D721Med (cell line): ENCODE results near the gene UGT3A1.

Experiments used
- DNase-seq: peaks from one replicate; pipeline ENCODE4 v3.0.0; 2011; ENCODE audit warnings: low spot score; ENCODE audit not compliant: insufficient read length
- FAIRE-seq: peaks from 2 replicates; lab custom pipeline; 2011; peaks lifted over from hg19 to GRCh38; lab: Jason Lieb, UNC
- CTCF ChIP-seq: IDR thresholded peaks from 2 replicates; pipeline ENCODE4 v1.5.1; 2012; ENCODE audit warnings: mild to moderate bottlenecking, control low read depth; ENCODE audit not compliant: insufficient read depth; ENCODE audit errors: missing control alignments

UGT3A1 gene

GRCh38 chr5:36009698-36010097 is 18.5 kb upstream of the UGT3A1 start:
- DNase-seq (no peak), FAIRE-seq (no peak)
- TF ChIP-seq CTCF, result no peak

- DNase-seq (no peak), FAIRE-seq (no peak)
- TF ChIP-seq CTCF, result no peak
These were observed 16.2 kb upstream of the UGT3A1 start for GRCh38 chr5:36007366-36007765.

- no peak for DNase-seq
- no peak for FAIRE-seq
- no peak for TF ChIP-seq CTCF
These were observed 15.0 kb upstream of the UGT3A1 start for GRCh38 chr5:36006163-36006562.

- TF ChIP-seq CTCF, result no peak
- DNase-seq (no peak), FAIRE-seq (no peak)
These were observed 9.8 kb upstream of the UGT3A1 start for GRCh38 chr5:36001032-36001431.

- DNase-seq, result no peak
- no peak for FAIRE-seq
These were observed 8.4 kb upstream of the UGT3A1 start for GRCh38 chr5:35999547-35999946.

GRCh38 chr5:35996076-35996475 is 4.9 kb upstream of the UGT3A1 start:
- TF ChIP-seq CTCF, result no peak
- no peak for FAIRE-seq
- no peak for DNase-seq

More at GRCh38 chr5:35999547-35999946, 8.4 kb upstream of the UGT3A1 start:
- TF ChIP-seq CTCF, result no peak

- no peak for FAIRE-seq
- no peak for TF ChIP-seq CTCF
These were observed 670 bp downstream of the UGT3A1 start for GRCh38 chr5:35990520-35990919.

More at GRCh38 chr5:35990520-35990919, 670 bp downstream of the UGT3A1 start:
- no peak for DNase-seq
